ENCODE measurements around the gene MYL6B. TPM values are rescaled to one million over a fixed set of nuclear protein-coding genes. Genes with fewer than 3 reads are reported as not detected.
"Not testable (repeated sequence)": the region's sequence is repeated elsewhere in the genome, so short reads cannot be mapped to it uniquely, and the experiment has no call there.

The MYL6B gene
- total RNA-seq, 4 donors from 2014 or later = 14.3 to 57.9 (median 28.0) TPM

- 0 to 1% methylated on average over 1 to 27 of the region's 42 CpGs for WGBS, 2 donors (ENCODE audit: low coverage in 1 of 2)
- TF ChIP-seq POLR2AphosphoS5 (IDR thresholded peaks at IDR 0.05) (no peak), CTCF (IDR thresholded peaks at IDR 0.05) (peak in 1 of 4 experiments; percentile 20)
- H3K4me3 ChIP-seq = peak overlapping the region; percentile 56 to 94
- peaks cover 0 to 34% (median 18%) of the 10 kb centered on the region in 3 donors for H3K4me1 ChIP-seq
- H3K36me3 ChIP-seq = peaks cover 0 to 20% of the 10 kb centered on the region in 2 donors
- H3K27me3 ChIP-seq = no peaks in the 10 kb centered on the region
- no peaks in the 10 kb centered on the region for H3K9me3 ChIP-seq
- ATAC-seq = peak; percentile 57
- H3K27ac ChIP-seq = peak overlapping the region; percentile 92 to 97 (median 94)
Observed at GRCh38 chr12:56189918-56190694, 37.7 kb downstream of the MYL6B start.

- Histone ChIP-seq H3K9me3 (no peaks in the 10 kb centered on the region), H3K27me3 (no peaks in the 10 kb centered on the region), H3K27ac (peak overlapping the region; percentile 92 to 97 (median 94)), H3K4me1 (peaks cover 0 to 34% (median 18%) of the 10 kb centered on the region in 3 donors), H3K4me3 (peak overlapping the region; percentile 56 to 94), H3K36me3 (peaks cover 0 to 14% of the 10 kb centered on the region in 2 donors)
- ATAC-seq = no peak
- TF ChIP-seq EP300 (IDR thresholded peaks at IDR 0.05) (no peak), CTCF (IDR thresholded peaks at IDR 0.05) (no peak), POLR2A (IDR thresholded peaks at IDR 0.05) (no peak), POLR2AphosphoS5 (IDR thresholded peaks at IDR 0.05) (no peak)
- 16 to 100% methylated on average over 1 to 9 of the region's 9 CpGs for WGBS, 2 donors (ENCODE audit: low coverage in 1 of 2)
Observed at GRCh38 chr12:56190695-56191155, 38.3 kb downstream of the MYL6B start.

- no peaks in the 10 kb centered on the region for H3K9me3 ChIP-seq
- ATAC-seq = no peak
- no peak overlapping the region for H3K4me3 ChIP-seq
- TF ChIP-seq EP300 (IDR thresholded peaks at IDR 0.05) = no peak
- TF ChIP-seq POLR2AphosphoS5 (IDR thresholded peaks at IDR 0.05) = no peak
- TF ChIP-seq POLR2A (IDR thresholded peaks at IDR 0.05) = no peak
- no peaks in the 10 kb centered on the region for H3K36me3 ChIP-seq
- H3K4me1 ChIP-seq = peaks cover 0 to 21% (median 13%) of the 10 kb centered on the region in 3 donors
- no peaks in the 10 kb centered on the region for H3K27me3 ChIP-seq
- no peak overlapping the region for H3K27ac ChIP-seq
Observed at GRCh38 chr12:56192582-56192981, 40.2 kb downstream of the MYL6B start.

- Histone ChIP-seq H3K4me1 (peaks cover 0 to 16% (median 9%) of the 10 kb centered on the region in 3 donors), H3K27ac (no peak overlapping the region), H3K27me3 (no peaks in the 10 kb centered on the region), H3K9me3 (no peaks in the 10 kb centered on the region), H3K36me3 (no peaks in the 10 kb centered on the region), H3K4me3 (no peak overlapping the region)
- peak; percentile 80 to 93 (median 86) for TF ChIP-seq CTCF (IDR thresholded peaks at IDR 0.05)
- TF ChIP-seq EP300 (IDR thresholded peaks at IDR 0.05) = no peak
- no peak for TF ChIP-seq POLR2A (IDR thresholded peaks at IDR 0.05)
- no peak for TF ChIP-seq POLR2AphosphoS5 (IDR thresholded peaks at IDR 0.05)
- 15% methylated on average over 1 of the region's 1 CpG; no CpG with 5 or more reads in 1 of the 2 donors for WGBS, 2 donors (ENCODE audit: low coverage in 1 of 2)
- no peak for ATAC-seq
Observed at GRCh38 chr12:56193025-56193578, 40.7 kb downstream of the MYL6B start.

- H3K4me3 ChIP-seq, H3K4me1 ChIP-seq, H3K27ac ChIP-seq, H3K36me3 ChIP-seq, H3K27me3 ChIP-seq, H3K9me3 ChIP-seq: not testable (repeated sequence)
- 61 to 70% methylated on average over 5 to 9 of the region's 11 CpGs for WGBS, 2 donors (ENCODE audit: low coverage in 1 of 2)
- peak; percentile 46 for ATAC-seq
Observed at GRCh38 chr12:56196818-56197550, 44.6 kb downstream of the MYL6B start.
